GM12801 (cell line): ENCODE data around the gene CES1.

Experiments used
- CTCF ChIP-seq: IDR thresholded peaks from one replicate; pipeline ENCODE4 v1.5.1; 2011; ENCODE audit warnings: control low read depth; ENCODE audit not compliant: insufficient read length; ENCODE audit errors: extremely low read depth

Gene CES1

DNA sequence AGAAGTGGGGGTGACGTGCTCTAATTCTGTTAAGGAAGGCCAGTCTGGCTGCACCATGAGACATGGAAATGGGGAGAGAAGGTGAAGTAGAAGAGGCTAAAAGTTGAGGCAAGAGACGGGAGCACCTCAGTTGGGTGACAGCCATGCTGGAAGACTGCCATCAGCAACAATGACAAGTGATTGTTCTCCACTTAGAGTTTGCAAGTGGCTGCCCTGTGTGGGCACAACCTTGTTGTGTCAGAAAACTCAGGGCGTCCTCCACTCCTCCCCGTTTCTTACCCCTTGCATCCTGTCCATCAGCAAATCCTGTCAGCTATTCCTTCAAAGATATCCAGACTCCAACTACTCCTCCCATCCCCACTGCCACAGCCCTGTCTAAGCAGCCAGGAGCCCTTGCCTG, 17.6 kb downstream of the CES1 start:
- TF ChIP-seq CTCF: no peak

DNA sequence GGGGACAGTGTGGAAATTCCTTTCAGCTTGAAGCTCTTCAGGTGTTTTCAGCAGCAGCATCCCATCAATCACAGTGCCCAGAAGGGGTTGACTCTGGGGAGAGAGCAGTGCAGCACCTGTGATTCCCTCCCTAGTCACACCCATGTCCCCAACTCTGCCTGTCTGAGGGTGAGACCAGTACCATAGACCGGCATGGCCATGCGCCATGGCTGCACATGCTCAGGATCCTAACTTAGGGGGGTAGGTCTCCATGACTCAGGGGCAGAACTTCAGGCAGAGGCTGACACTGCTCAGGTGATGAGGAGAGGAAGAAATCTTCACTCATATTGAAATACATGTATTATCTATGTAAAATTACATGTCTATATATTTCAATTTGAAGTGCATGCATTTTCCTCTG, 19.9 kb downstream of the CES1 start:
- TF ChIP-seq CTCF: no peak

- TF ChIP-seq CTCF: no peak
Observed at GRCh38 chr16:55811811-55812210, 21.1 kb downstream of the CES1 start.

DNA sequence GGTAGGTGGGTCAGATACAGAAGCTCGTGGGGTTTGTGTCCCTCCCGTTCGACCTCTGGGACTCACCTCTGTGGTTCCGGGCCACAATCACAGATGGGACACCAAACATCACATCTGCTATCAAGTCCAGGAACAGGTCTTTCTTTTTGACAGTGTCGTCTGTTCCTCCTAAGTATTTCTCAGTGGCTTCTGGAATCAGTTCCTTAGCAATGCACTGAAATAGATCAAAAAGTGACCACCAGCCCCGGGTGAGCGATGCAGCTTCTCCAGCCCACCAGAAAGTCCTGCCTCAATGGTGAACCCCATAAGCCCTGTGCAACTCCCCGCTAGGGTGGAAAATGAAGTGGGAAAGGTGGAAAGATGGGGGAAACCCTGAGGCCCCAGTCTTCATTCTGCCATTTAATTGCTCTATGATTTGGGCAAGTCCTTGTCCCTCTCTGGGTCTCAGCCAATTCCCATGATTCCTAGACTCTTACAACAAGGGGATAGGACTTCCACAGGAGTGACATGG, 22.4 kb downstream of the CES1 start:
- no peak for TF ChIP-seq CTCF

DNA sequence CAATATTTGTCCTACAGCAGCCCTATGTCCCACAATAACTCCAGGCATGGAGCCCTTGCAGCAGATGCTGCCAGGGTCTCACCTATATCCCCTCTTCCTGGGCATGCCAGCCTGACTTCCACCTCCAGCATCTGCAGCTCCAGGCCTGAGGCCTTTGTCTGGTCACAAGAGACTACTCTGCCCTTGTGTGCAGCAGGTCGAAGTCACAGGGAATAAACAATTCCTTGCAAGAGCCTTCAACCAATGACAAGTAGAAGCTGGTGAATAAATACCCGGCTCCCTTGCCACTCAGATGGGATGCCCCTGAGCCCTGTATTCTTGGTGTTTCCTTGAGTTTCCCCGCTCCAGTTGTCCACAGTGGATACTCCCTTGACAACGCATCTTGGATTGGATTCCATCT, 23.0 kb downstream of the CES1 start:
- no peak for TF ChIP-seq CTCF

- no peak for TF ChIP-seq CTCF
Observed at GRCh38 chr16:55809386-55809785, 23.5 kb downstream of the CES1 start.

DNA sequence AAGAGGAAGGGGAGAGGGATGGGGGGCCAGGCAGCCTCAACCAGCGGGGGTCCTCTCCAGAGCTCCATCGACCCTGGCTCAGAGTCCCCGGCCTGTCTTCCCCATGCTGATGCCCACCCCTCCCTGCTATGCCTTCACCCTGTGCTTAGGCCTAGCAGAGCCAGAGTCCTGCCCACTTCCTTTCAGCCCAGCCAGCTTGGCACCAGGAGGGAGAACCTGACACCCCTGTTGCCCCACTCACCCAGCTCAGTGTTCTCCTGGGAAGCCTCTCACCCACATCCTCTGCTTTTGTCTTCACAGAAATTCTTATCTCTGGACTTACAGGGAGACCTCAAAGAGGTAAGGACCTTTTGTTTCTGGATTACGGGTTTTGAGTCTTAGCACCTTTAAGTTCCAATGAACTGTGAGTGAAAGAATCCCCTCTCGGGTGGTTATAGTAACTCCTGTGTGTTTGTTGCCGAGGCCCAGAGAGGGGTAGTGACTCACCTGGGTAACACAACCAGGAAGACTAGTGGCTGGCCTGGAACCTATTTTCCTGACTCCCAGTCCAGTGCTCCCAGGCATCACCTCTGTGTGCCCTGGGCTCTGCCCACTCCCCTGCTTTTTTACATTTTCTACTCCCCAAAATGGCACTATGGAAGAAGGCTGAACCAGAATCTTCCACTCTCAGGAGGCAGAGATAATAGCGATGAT, 53.3 kb downstream of the CES1 start:
- no peak for TF ChIP-seq CTCF

- no peak for TF ChIP-seq CTCF
Observed at GRCh38 chr16:55778757-55779156, 54.1 kb downstream of the CES1 start.
